HepG2 (cell line): ENCODE measurements around the gene UQCRC1. TPM values are rescaled to one million over a fixed set of nuclear protein-coding genes. Genes with fewer than 3 reads are reported as not detected.

ENCODE experiments used
- ATAC-seq: fragments of 200-7000 bp; cut with Tn5 transposase; 3 replicates; pipeline ENCODE4 v1.9.1; 2020; ENCODE audit warnings: mild to moderate bottlenecking, moderate library complexity
- BruUV-seq: library from RNA; stranded (reverse); fragments of 400-500 nt; replicated peaks from 2 replicates; lab custom pipeline; 2021; lab: Mats Ljungman, UMichigan
- CTCF ChIA-PET: fragments of 300-600 bp; formaldehyde crosslinking; extraction: SDS; loops from one replicate; lab custom pipeline; 2021; ENCODE audit warnings: low total read pairs, inconsistent platforms, low intra/inter-chr PET ratio; lab: Yijun Ruan, JAX
- POLR2A ChIA-PET: fragments of 350-600 bp; sonication (Branson Sonifier 250); formaldehyde crosslinking; loops from one replicate; lab custom pipeline; 2020; ENCODE audit warnings: antibody characterized with exemption, inconsistent platforms; lab: Yijun Ruan, JAX
- DNase-seq: peaks from one replicate; pipeline ENCODE4 v3.0.0-alpha.2; 2015; ENCODE audit warnings: low spot score
- FAIRE-seq: peaks from 3 replicates; lab custom pipeline; 2011; peaks lifted over from hg19 to GRCh38; lab: Jason Lieb, UNC
- H2AFZ ChIP-seq: one replicate; pipeline ENCODE4 v1.6.1; 2011; ENCODE audit warnings: low read length, inconsistent platforms
- H3K27ac ChIP-seq: fragments of 300-600 bp; 3 replicates; pipeline ENCODE4 v1.8.0; 2011; ENCODE audit warnings: mixed run types, mild to moderate bottlenecking, mixed read lengths, low read length, inconsistent platforms; ENCODE audit not compliant: insufficient read depth; ENCODE audit errors: extremely low read length
- H3K27me3 ChIP-seq, 2 experiments: fragments of 200-600 bp in 1 of 2; 2 replicates in 1 of 2; 3 replicates in 1 of 2; pipeline versions ENCODE4 v1.6.0 to v1.8.0; 2011; ENCODE audit warnings: low read length in 2 of 2, mild to moderate bottlenecking in 2 of 2, moderate library complexity in 2 of 2, inconsistent platforms in 1 of 2; ENCODE audit not compliant: insufficient read depth in 2 of 2, control insufficient read depth in 1 of 2
- H3K36me3 ChIP-seq, 2 experiments: fragments of 200-600 bp in 1 of 2; replicated peaks in 1 of 2; 2 replicates in 1 of 2; 3 replicates in 1 of 2; pipeline versions ENCODE4 v1.5.1 to v1.8.0; 2011; ENCODE audit warnings: low read length in 2 of 2, inconsistent platforms in 1 of 2; ENCODE audit not compliant: insufficient read depth in 2 of 2, control insufficient read depth in 1 of 2
- H3K4me1 ChIP-seq: 2 replicates; pipeline ENCODE4 v1.5.1; 2012; ENCODE audit warnings: low read length, inconsistent platforms; ENCODE audit not compliant: insufficient read depth
- H3K4me2 ChIP-seq: 2 replicates; pipeline ENCODE4 v1.6.0; 2011; ENCODE audit warnings: low read depth, low read length, inconsistent platforms
- H3K4me3 ChIP-seq, 3 experiments: fragments of 200-600 bp in 1 of 3; sonication (generic), shearing (Covaris generic) in 1 of 3; replicated peaks in 1 of 3; 2 replicates each; pipeline ENCODE4 v1.5.1; 2011 to 2016; ENCODE audit warnings: low read length in 3 of 3, inconsistent platforms in 2 of 3, low read depth in 2 of 3, mild to moderate bottlenecking in 2 of 3, control low read depth in 1 of 3, mixed read lengths in 1 of 3; ENCODE audit not compliant: insufficient read depth in 1 of 3
- H3K79me2 ChIP-seq: one replicate; pipeline ENCODE4 v1.6.1; 2011; ENCODE audit warnings: low read length, inconsistent platforms; ENCODE audit not compliant: insufficient read depth
- H3K9ac ChIP-seq: 2 replicates; pipeline ENCODE4 v1.6.0; 2011; ENCODE audit warnings: mild to moderate bottlenecking, low read depth, low read length, inconsistent platforms; ENCODE audit not compliant: insufficient read depth
- H3K9me3 ChIP-seq: 2 replicates; pipeline ENCODE4 v1.5.1; 2012; ENCODE audit warnings: mild to moderate bottlenecking, low read length
- H4K20me1 ChIP-seq: 2 replicates; pipeline ENCODE4 v1.6.0; 2011; ENCODE audit warnings: inconsistent platforms, mild to moderate bottlenecking, low read length, moderate library complexity; ENCODE audit not compliant: insufficient read depth
- BHLHE40 ChIP-seq: IDR thresholded peaks from 2 replicates; pipeline ENCODE4 v1.6.1; 2011; ENCODE audit warnings: low read length, improper control_type of control experiment
- MXD1 ChIP-seq: sonication (generic); formaldehyde crosslinking; IDR thresholded peaks from 2 replicates; pipeline ENCODE4 v1.4.0; 2020; ENCODE audit warnings: mild to moderate bottlenecking, missing genetic modification reagents
- NR1H2 ChIP-seq: sonication (generic); formaldehyde crosslinking; IDR thresholded peaks from 2 replicates; pipeline ENCODE4 v1.8.1; 2022; ENCODE audit warnings: low read depth, missing genetic modification reagents, borderline replicate concordance
- RCOR2 ChIP-seq: IDR thresholded peaks from 2 replicates; pipeline ENCODE4 v1.6.1; 2016; ENCODE audit warnings: missing biosample characterization, missing genetic modification reagents
- SOX13 ChIP-seq, 3 experiments: fragments of 450-650 bp in 1 of 3; sonication (generic) in 1 of 3; formaldehyde crosslinking in 1 of 3; IDR thresholded peaks in 2 of 3; conservative IDR thresholded peaks in 1 of 3; 2 replicates each; pipeline versions ENCODE4 v1.5.0 to v1.6.1; 2016 to 2020; ENCODE audit warnings: antibody characterized with exemption in 1 of 3, mild to moderate bottlenecking in 1 of 3, missing compliant biosample characterization in 1 of 3, missing genetic modification reagents in 1 of 3, moderate library complexity in 1 of 3
- STAG1 ChIP-seq: sonication (generic); formaldehyde crosslinking; IDR thresholded peaks from 2 replicates; pipeline ENCODE4 v1.4.0; 2020; ENCODE audit warnings: missing genetic modification reagents
- TOPORS ChIP-seq: sonication (generic); formaldehyde crosslinking; IDR thresholded peaks from 2 replicates; pipeline ENCODE4 v1.8.0; 2023; ENCODE audit warnings: mild to moderate bottlenecking, missing genetic modification reagents
- ZNF18 ChIP-seq: sonication (generic); formaldehyde crosslinking; IDR thresholded peaks from 2 replicates; pipeline ENCODE4 v1.8.0; 2022; ENCODE audit warnings: mild to moderate bottlenecking, missing genetic modification reagents; ENCODE audit not compliant: insufficient replicate concordance
- ZNF3 ChIP-seq: IDR thresholded peaks from 2 replicates; pipeline ENCODE4 v1.7.0; 2017; ENCODE audit warnings: inconsistent platforms
- ZNF350 ChIP-seq: sonication (generic); formaldehyde crosslinking; IDR thresholded peaks from 2 replicates; pipeline ENCODE4 v1.4.0; 2020; ENCODE audit warnings: mild to moderate bottlenecking, low read depth, missing genetic modification reagents, borderline replicate concordance
- ZNF501 ChIP-seq: sonication (generic); formaldehyde crosslinking; IDR thresholded peaks from 2 replicates; pipeline ENCODE4 v1.5.1; 2020; ENCODE audit warnings: mild to moderate bottlenecking, moderate library complexity, missing genetic modification reagents
- ZNF550 ChIP-seq: sonication (generic); formaldehyde crosslinking; IDR thresholded peaks from 2 replicates; pipeline ENCODE4 v1.4.0; 2020; ENCODE audit warnings: mild to moderate bottlenecking, missing genetic modification reagents, borderline replicate concordance
- WGBS: methylation state at CpG from one replicate; pipeline ENCODE4 v1.1.6; 2017; ENCODE audit warnings: low lambda C conversion rate; 5-methylcytosine and 5-hydroxymethylcytosine counted together
- in situ Hi-C: cut with HindIII; loops from 2 replicates; pipeline ENCODE4 v1.10.0; 2017; ENCODE audit warnings: low pct_unique_long_range_greater_than_20kb; ENCODE audit not compliant: extremely low pct_ligation_motif_present
- intact Hi-C: fragments of 100-400 bp; cut with micrococcal nuclease; formaldehyde crosslinking; loops from one replicate; pipeline ENCODE4 v1.10.0; 2022; ENCODE audit not compliant: unreplicated experiment
- polyA plus RNA-seq, 8 experiments: library from polyadenylated mRNA; depleted of rRNA in 3 of 8; stranded (reverse) in 7 of 8; unstranded in 1 of 8; fragments of >200 nt; fragmentation: Illumina TruSeq in 4 of 8; extraction: Trizol in 4 of 8; gene quantifications; 2 replicates each; pipeline versions ENCODE4 v1.2.1 to v1.2.3, GENCODE V29; 2011 to 2016; ENCODE audit warnings: low read depth in 4 of 8, missing spikeins in 1 of 8, mixed read lengths in 1 of 8; ENCODE audit not compliant: insufficient read depth in 1 of 8
- total RNA-seq, 5 experiments: library from RNA; depleted of rRNA; stranded (reverse); fragments of >200 nt; fragmentation: Illumina TruSeq; extraction: Trizol; gene quantifications; 2 replicates each; pipeline ENCODE4 v1.2.3, GENCODE V29; 2016; ENCODE audit warnings: low read depth in 1 of 5
- TF ChIP-seq, protein P1 (sequence below): sonication (generic); formaldehyde crosslinking; IDR thresholded peaks from 2 replicates; pipeline ENCODE4 v1.8.1; 2023; ENCODE audit warnings: mild to moderate bottlenecking, moderate library complexity, missing genetic modification reagents

UQCRC1 gene
- total and polyA plus RNA-seq, 2 of the 13 experiments (the other 11 are each of a cell fraction or from before 2014, with no cell fraction given): 316 to 680 TPM

- intact Hi-C loops (loop anchor here (2.0 to 5.0 kb wide), 3 partner anchors 66 to 83 kb away; partner anchors contain the start of genes SLC26A6 and TMEM89), in situ Hi-C loops (loop anchor here (5.0 kb wide), 1 partner anchor 89 kb away; a partner anchor contains a TSS)
- no peaks in the 10 kb centered on the region for H3K9me3 ChIP-seq
- DNase-seq: no peak
- H4K20me1 ChIP-seq: peaks cover 30% of the 10 kb centered on the region
- WGBS: 3% methylated on average over 16 of the region's 29 CpGs
- peaks cover 87% of the 10 kb centered on the region for H3K4me1 ChIP-seq
- H3K79me2 ChIP-seq: peaks cover 53% of the 10 kb centered on the region
- peaks cover 12 to 28% of the 10 kb centered on the region in 2 experiments; a peak in 4 of 5 replicates for H3K36me3 ChIP-seq
- peak overlapping the region; percentile 82 for H3K9ac ChIP-seq
- ChIA-PET CTCF (no interaction called here), POLR2A (interaction anchor here (0.7 to 3.3 kb wide), 20 partner anchors 17 to 451 kb away, joined by 3 to 29 read pairs (median 4); partner anchors contain the start of genes ATRIP, CCDC51, CELSR3 and IP6K2)
- H3K27ac ChIP-seq: peak overlapping the region; percentile 27
- peak overlapping the region; percentile 78 for H3K4me2 ChIP-seq
- no peak for ATAC-seq
- peak overlapping the region; percentile 76 to 98 (median 92) for H3K4me3 ChIP-seq
- FAIRE-seq: no peak
- no peak overlapping the region for H2AFZ ChIP-seq
- no peaks in the 10 kb centered on the region; a peak in 1 of 5 replicates for H3K27me3 ChIP-seq
- BruUV-seq: TSS peak; percentile 53
- TF ChIP-seq ZNF18 (CRISPR knock-in tag) (peak; percentile 76), STAG1 (CRISPR knock-in tag) (no peak), ZNF3 (CRISPR knock-in tag) (no peak), SOX13 (IDR thresholded peaks at IDR 0.05) (peak; percentile 31; the same call in 1 of the 2 replicates), SOX13 (CRISPR knock-in tag; conservative IDR thresholded peaks at IDR 0.05 in 1 of 2, IDR thresholded peaks at IDR 0.05 in 1 of 2) (no peak), BHLHE40 (no peak), TOPORS (CRISPR knock-in tag) (0 out of 2 replicates have a peak, but pooled peaks have one; percentile 39), ZNF350 (no peak), RCOR2 (CRISPR knock-in tag) (0 out of 2 replicates have a peak, but pooled peaks have one; percentile 47), ZNF550 (0 out of 2 replicates have a peak, but pooled peaks have one; percentile 57), NR1H2 (CRISPR knock-in tag) (no peak), ZNF501 (CRISPR knock-in tag) (no peak), MXD1 (CRISPR knock-in tag) (0 out of 2 replicates have a peak, but pooled peaks have one; percentile 7)
- TF ChIP-seq, protein P1, sequence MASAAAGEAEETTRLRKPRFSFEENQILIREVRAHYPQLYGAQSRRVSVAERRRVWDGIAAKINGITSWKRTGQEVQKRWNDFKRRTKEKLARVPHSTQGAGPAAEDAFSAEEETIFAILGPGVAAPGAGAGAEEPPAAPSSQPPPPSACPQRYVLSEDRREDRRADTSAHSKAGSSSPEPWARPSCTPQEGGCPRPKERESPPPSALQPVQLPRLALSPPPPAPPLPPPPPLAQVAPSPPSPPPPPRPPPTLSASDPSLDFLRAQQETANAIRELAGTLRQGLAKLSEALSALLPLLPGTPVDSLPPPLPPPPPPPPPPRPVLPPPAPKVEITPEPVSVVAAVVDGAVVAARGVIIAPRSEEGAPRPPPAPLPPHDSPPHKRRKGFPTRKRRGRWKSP (CRISPR knock-in tag): no peak
Observed at GRCh38 chr3:48555949-48556795, 53.3 kb downstream of the UQCRC1 start.
